ENCODE measurements around the gene PCAT7. TPM values are rescaled to one million over a fixed set of nuclear protein-coding genes. Genes with fewer than 3 reads are reported as not detected.

Gene PCAT7
- total RNA-seq, 2 experiments from 2014 or later: 1.8 to 2.5 TPM

- no peak overlapping the region for H3K27ac ChIP-seq (ENCODE audit: low read depth, low read length, poor library complexity, severe bottlenecking)
- no peak overlapping the region for H3K4me3 ChIP-seq (ENCODE audit: low read depth, low read length, poor library complexity, severe bottlenecking)
- no TSS peak for BruUV-seq (replicated peaks)
- no peak for DNase-seq (ENCODE audit: low spot score)
- POLR2A ChIA-PET: interaction anchor here (0.6 to 1.1 kb wide), 2 partner anchors 11 to 36 kb away, joined by 3 to 5 read pairs; no protein-coding TSS in a partner anchor
- H3K9me2 ChIP-seq (ENCODE audit: insufficient read depth, low read length): no peaks in the 10 kb centered on the region
- H2AFZ ChIP-seq (ENCODE audit: low read length): no peak overlapping the region
- peaks cover 4% of the 10 kb centered on the region; the same call in 1 of the 2 replicates for H3K9me3 ChIP-seq (ENCODE audit: low read length)
- intact Hi-C loops (cut with micrococcal nuclease; ENCODE audit: unreplicated experiment): no loop called here
- no peaks in the 10 kb centered on the region for H4K20me1 ChIP-seq (ENCODE audit: insufficient read depth, low read length)
- no peak overlapping the region for H3K4me2 ChIP-seq (ENCODE audit: low read length)
- CTCF ChIA-PET (ENCODE audit: unreplicated experiment): no interaction called here
- H3K79me2 ChIP-seq (ENCODE audit: insufficient read depth, low read depth, low read length): peaks cover 57% of the 10 kb centered on the region; the same call in 1 of the 2 replicates
- TF ChIP-seq EZH2phosphoT487 (IDR thresholded peaks at IDR 0.05; ENCODE audit: borderline replicate concordance, low read depth, low read length): no peak
- TF ChIP-seq, protein P1, sequence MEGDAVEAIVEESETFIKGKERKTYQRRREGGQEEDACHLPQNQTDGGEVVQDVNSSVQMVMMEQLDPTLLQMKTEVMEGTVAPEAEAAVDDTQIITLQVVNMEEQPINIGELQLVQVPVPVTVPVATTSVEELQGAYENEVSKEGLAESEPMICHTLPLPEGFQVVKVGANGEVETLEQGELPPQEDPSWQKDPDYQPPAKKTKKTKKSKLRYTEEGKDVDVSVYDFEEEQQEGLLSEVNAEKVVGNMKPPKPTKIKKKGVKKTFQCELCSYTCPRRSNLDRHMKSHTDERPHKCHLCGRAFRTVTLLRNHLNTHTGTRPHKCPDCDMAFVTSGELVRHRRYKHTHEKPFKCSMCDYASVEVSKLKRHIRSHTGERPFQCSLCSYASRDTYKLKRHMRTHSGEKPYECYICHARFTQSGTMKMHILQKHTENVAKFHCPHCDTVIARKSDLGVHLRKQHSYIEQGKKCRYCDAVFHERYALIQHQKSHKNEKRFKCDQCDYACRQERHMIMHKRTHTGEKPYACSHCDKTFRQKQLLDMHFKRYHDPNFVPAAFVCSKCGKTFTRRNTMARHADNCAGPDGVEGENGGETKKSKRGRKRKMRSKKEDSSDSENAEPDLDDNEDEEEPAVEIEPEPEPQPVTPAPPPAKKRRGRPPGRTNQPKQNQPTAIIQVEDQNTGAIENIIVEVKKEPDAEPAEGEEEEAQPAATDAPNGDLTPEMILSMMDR (conservative IDR thresholded peaks at IDR 0.05; ENCODE audit: low read length): no peak
- H3K36me3 ChIP-seq (ENCODE audit: insufficient read depth, low read length): peaks cover 20% of the 10 kb centered on the region
- H3K4me1 ChIP-seq (ENCODE audit: insufficient read depth, low read length, poor library complexity, severe bottlenecking): peaks cover 24% of the 10 kb centered on the region
Measured at GRCh38 chr9:94517254-94517653, 37.6 kb upstream of the PCAT7 start.

DNA sequence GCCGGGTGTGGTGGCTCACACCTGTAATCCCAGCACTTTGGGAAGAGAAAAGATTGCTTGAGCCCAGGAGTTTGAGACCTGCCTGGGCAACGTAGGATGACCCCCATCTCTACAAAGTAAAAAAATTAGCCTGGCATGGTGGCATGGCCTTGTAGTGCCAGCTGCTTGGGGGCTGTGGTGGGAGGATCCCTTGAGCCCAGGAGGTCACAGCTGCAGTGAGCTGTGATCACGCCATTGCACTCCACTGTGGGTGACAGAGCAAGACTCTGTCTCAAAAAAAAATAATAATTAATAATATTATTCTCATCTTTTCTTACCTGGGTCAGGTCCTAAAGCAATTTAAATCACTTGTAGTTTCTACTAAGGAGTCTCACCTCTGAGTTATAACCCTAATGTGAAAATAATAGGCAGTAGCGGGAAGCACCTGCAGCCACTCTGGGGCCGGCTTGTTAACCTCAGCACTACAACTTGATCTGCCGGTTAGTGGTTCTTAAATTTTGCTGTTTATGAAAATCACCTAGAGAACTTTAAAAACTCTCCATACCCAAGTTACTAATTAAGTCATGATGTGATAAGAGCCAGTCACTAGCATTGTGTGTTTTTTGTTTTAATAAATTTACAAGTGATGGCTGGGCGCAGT is 29.4 kb upstream of the PCAT7 start:
- TF ChIP-seq, protein P1 (conservative IDR thresholded peaks at IDR 0.05; ENCODE audit: low read length): no peak
- TF ChIP-seq EZH2phosphoT487 (IDR thresholded peaks at IDR 0.05; ENCODE audit: borderline replicate concordance, low read depth, low read length): no peak
- H3K4me2 ChIP-seq (ENCODE audit: low read length): peak overlapping the region; percentile 48
- DNase-seq (ENCODE audit: low spot score): peak; percentile 66
- peaks cover 72% of the 10 kb centered on the region; the same call in 1 of the 2 replicates for H3K79me2 ChIP-seq (ENCODE audit: insufficient read depth, low read depth, low read length)
- intact Hi-C loops (cut with micrococcal nuclease; ENCODE audit: unreplicated experiment): loop anchor here (1.0 to 2.0 kb wide), 2 partner anchors 27 to 45 kb away; no protein-coding TSS in a partner anchor
- no peak overlapping the region for H2AFZ ChIP-seq (ENCODE audit: low read length)
- H3K27ac ChIP-seq (ENCODE audit: low read depth, low read length, poor library complexity, severe bottlenecking): peak overlapping the region; percentile 97
- H4K20me1 ChIP-seq (ENCODE audit: insufficient read depth, low read length): no peaks in the 10 kb centered on the region
- peak overlapping the region; percentile 13 for H3K4me3 ChIP-seq (ENCODE audit: low read depth, low read length, poor library complexity, severe bottlenecking)
- H3K36me3 ChIP-seq (ENCODE audit: insufficient read depth, low read length): peaks cover 16% of the 10 kb centered on the region
- no peaks in the 10 kb centered on the region for H3K9me2 ChIP-seq (ENCODE audit: insufficient read depth, low read length)
- ChIA-PET CTCF (ENCODE audit: unreplicated experiment) (no interaction called here), POLR2A (interaction anchor here (2.2 kb wide), 1 partner anchor 24 kb away, joined by 10 read pairs; no protein-coding TSS in a partner anchor)
- peaks cover under 1% of the 10 kb centered on the region; the same call in 1 of the 2 replicates for H3K9me3 ChIP-seq (ENCODE audit: low read length)
- peaks cover 71% of the 10 kb centered on the region for H3K4me1 ChIP-seq (ENCODE audit: insufficient read depth, low read length, poor library complexity, severe bottlenecking)
- BruUV-seq (replicated peaks): no TSS peak

DNA sequence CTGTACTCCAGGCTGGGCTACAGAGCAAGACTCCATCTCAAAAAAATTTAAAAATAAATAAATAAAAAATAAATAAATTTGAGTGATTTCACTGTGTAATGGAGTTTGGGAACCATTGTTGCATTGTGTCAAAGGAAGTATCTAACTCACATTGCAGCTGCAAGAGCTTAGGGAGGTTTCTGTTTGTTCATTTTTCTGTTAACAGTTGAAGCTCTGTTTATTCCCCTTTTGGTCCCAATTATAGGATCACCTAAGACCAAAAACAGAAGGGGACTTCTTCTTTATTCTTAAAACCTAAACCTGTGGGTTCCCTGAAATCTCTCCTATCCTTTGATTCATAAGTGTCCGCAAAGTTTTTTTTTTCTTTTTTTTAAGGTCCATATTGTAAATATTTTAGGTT is 28.6 kb upstream of the PCAT7 start:
- DNase-seq (ENCODE audit: low spot score): peak; percentile 83
- Histone ChIP-seq H4K20me1 (ENCODE audit: insufficient read depth, low read length) (no peaks in the 10 kb centered on the region), H3K4me1 (ENCODE audit: insufficient read depth, low read length, poor library complexity, severe bottlenecking) (peaks cover 71% of the 10 kb centered on the region), H3K4me2 (ENCODE audit: low read length) (peak overlapping the region; percentile 68), H3K9me3 (ENCODE audit: low read length) (0 out of 2 replicates have a peak, but pooled peaks cover 5% of the 10 kb centered on the region), H3K4me3 (ENCODE audit: low read depth, low read length, poor library complexity, severe bottlenecking) (peak overlapping the region; percentile 42), H3K27ac (ENCODE audit: low read depth, low read length, poor library complexity, severe bottlenecking) (peak overlapping the region; percentile 97), H3K9me2 (ENCODE audit: insufficient read depth, low read length) (no peaks in the 10 kb centered on the region), H3K36me3 (ENCODE audit: insufficient read depth, low read length) (peaks cover 18% of the 10 kb centered on the region), H3K79me2 (ENCODE audit: insufficient read depth, low read depth, low read length) (peaks cover 78% of the 10 kb centered on the region), H2AFZ (ENCODE audit: low read length) (peak overlapping the region; percentile 17; the same call in 1 of the 2 replicates)
- POLR2A ChIA-PET: interaction anchor here (1.2 kb wide), 1 partner anchor 29 kb away, joined by 4 read pairs; no protein-coding TSS in a partner anchor
- CTCF ChIA-PET (ENCODE audit: unreplicated experiment): interaction anchor here (0.9 kb wide), 1 partner anchor 26 kb away, joined by 3 read pairs; no protein-coding TSS in a partner anchor
- intact Hi-C loops (cut with micrococcal nuclease; ENCODE audit: unreplicated experiment): no loop called here
- TSS peak; percentile 23 for BruUV-seq (replicated peaks)
- no peak for TF ChIP-seq EZH2phosphoT487 (IDR thresholded peaks at IDR 0.05; ENCODE audit: borderline replicate concordance, low read depth, low read length)
- TF ChIP-seq, protein P1 (conservative IDR thresholded peaks at IDR 0.05; ENCODE audit: low read length): no peak
